PC-9 (cell line): Measurements from ENCODE around the gene IGSF21.

Experiments used
- CTCF ChIP-seq: fragments of 200-600 bp; sonication (generic); conservative IDR thresholded peaks from 2 replicates; pipeline ENCODE4 v1.6.1; 2017; ENCODE audit warnings: mixed run types, antibody characterized with exemption, mild to moderate bottlenecking, moderate library complexity
- EZH2 ChIP-seq: fragments of 200-600 bp; sonication (generic); IDR thresholded peaks from 2 replicates; pipeline ENCODE4 v1.8.0; 2017; ENCODE audit warnings: antibody characterized with exemption, low read depth

- TF ChIP-seq CTCF: no peak
- no peak for TF ChIP-seq EZH2
These were observed 32.8 kb downstream of the IGSF21 start for GRCh38 chr1:18140411-18140810.
